NB4 (cell line): Measurements from ENCODE around the gene MYZAP.

Source experiments
- MYC ChIP-seq: IDR thresholded peaks from 2 replicates; pipeline ENCODE4 v1.6.1; 2011; ENCODE audit warnings: low read depth, low read length
- POLR2A ChIP-seq: IDR thresholded peaks from 2 replicates; pipeline ENCODE4 v1.6.1; 2011; ENCODE audit warnings: mild to moderate bottlenecking; ENCODE audit not compliant: insufficient read length; ENCODE audit errors: extremely low read depth
- TF ChIP-seq, protein P1 (sequence below): IDR thresholded peaks from one replicate; pipeline ENCODE4 v1.5.1; 2012; ENCODE audit warnings: low read depth, low read length
- TF ChIP-seq, protein P2 (sequence below): IDR thresholded peaks from 2 replicates; pipeline ENCODE4 v1.6.1; 2011; ENCODE audit warnings: low read depth, low read length

GRCh38 chr15:57544848-57545480 lies 46.7 kb upstream of the MYZAP start:
- TF ChIP-seq, protein P1, sequence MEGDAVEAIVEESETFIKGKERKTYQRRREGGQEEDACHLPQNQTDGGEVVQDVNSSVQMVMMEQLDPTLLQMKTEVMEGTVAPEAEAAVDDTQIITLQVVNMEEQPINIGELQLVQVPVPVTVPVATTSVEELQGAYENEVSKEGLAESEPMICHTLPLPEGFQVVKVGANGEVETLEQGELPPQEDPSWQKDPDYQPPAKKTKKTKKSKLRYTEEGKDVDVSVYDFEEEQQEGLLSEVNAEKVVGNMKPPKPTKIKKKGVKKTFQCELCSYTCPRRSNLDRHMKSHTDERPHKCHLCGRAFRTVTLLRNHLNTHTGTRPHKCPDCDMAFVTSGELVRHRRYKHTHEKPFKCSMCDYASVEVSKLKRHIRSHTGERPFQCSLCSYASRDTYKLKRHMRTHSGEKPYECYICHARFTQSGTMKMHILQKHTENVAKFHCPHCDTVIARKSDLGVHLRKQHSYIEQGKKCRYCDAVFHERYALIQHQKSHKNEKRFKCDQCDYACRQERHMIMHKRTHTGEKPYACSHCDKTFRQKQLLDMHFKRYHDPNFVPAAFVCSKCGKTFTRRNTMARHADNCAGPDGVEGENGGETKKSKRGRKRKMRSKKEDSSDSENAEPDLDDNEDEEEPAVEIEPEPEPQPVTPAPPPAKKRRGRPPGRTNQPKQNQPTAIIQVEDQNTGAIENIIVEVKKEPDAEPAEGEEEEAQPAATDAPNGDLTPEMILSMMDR = no peak
- no peak for TF ChIP-seq POLR2A
- TF ChIP-seq MYC = no peak
- TF ChIP-seq, protein P2, sequence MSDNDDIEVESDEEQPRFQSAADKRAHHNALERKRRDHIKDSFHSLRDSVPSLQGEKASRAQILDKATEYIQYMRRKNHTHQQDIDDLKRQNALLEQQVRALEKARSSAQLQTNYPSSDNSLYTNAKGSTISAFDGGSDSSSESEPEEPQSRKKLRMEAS = no peak
